NCI-H2227 (cell line): ENCODE results near the gene NBEAL2.

Experiments
- DNase-seq: peaks from one replicate; lab custom pipeline; 2025; ENCODE audit not compliant: unreplicated experiment; lab: John Stamatoyannopoulos, UW

The NBEAL2 gene

GRCh38 chr3:46978985-46979944 lies at the start of gene NBEAL2:
Gene NBEAL2, plus strand, starts transcription at chr3:46979666. Its CDS starts 196 bp downstream, at chr3:46979862.
- DNase-seq: peak; percentile 86

- DNase-seq: no peak
Measured at GRCh38 chr3:46930166-46930944, 49.1 kb upstream of the NBEAL2 start.

GRCh38 chr3:46930945-46931403 lies 48.5 kb upstream of the NBEAL2 start:
- no peak for DNase-seq

GRCh38 chr3:46931631-46932331 lies 47.7 kb upstream of the NBEAL2 start:
- peak; percentile 27 for DNase-seq

GRCh38 chr3:46932455-46933225 lies 46.8 kb upstream of the NBEAL2 start:
- no peak for DNase-seq

GRCh38 chr3:46933261-46933660 lies 46.2 kb upstream of the NBEAL2 start:
- no peak for DNase-seq

GRCh38 chr3:46934072-46934471 lies 45.4 kb upstream of the NBEAL2 start:
- no peak for DNase-seq

- no peak for DNase-seq
Measured at GRCh38 chr3:46934498-46935167, 44.8 kb upstream of the NBEAL2 start.

- DNase-seq: peak; percentile 16
Measured at GRCh38 chr3:46935168-46935858, 44.2 kb upstream of the NBEAL2 start.

- DNase-seq: no peak
Measured at GRCh38 chr3:46935989-46936558, 43.4 kb upstream of the NBEAL2 start.

- no peak for DNase-seq
Measured at GRCh38 chr3:46936733-46937250, 42.7 kb upstream of the NBEAL2 start.

GRCh38 chr3:46938118-46938517 lies 41.3 kb upstream of the NBEAL2 start:
- no peak for DNase-seq

GRCh38 chr3:46939578-46940445 lies 39.7 kb upstream of the NBEAL2 start:
- DNase-seq: no peak

GRCh38 chr3:46942076-46942475 lies 37.4 kb upstream of the NBEAL2 start:
- DNase-seq: no peak

- DNase-seq: no peak
Measured at GRCh38 chr3:46942481-46943236, 36.8 kb upstream of the NBEAL2 start.

- DNase-seq: no peak
Measured at GRCh38 chr3:46943237-46944187, 36.0 kb upstream of the NBEAL2 start.
